Measurements from ENCODE around the gene TTLL7. TPM values are rescaled to one million over a fixed set of nuclear protein-coding genes. Genes with fewer than 3 reads are reported as not detected.

Gene TTLL7
- total RNA-seq, 2 experiments from 2014 or later, result not detected

DNA sequence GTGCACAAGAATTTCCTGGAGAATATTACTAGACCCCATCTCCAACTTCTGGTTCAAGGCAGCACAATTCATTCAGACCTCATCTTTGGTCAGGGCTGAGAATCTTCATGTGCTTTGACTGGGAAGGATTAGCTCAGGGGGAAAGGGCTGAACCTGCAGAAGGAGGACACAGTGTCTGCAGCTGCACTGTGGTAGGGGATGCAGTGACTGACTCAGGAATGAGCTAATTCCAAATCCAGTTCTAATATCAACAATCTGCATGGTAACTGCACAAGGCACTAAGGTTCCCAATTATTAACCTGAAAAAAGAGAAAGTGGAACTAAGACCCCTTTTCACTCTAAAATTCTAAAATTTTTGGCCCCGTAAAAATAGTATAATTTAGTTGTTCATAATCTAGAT is 31.6 kb downstream of the TTLL7 start:
- Histone ChIP-seq H3K4me1 (ENCODE audit: insufficient read depth, low read length) (no peaks in the 10 kb centered on the region), H3K4me3 (ENCODE audit: low read length) (no peak overlapping the region), H3K27me3 (ENCODE audit: control insufficient read depth in 1 of 2, insufficient read depth in 2 of 2, low read length in 2 of 2) (peaks cover 0 to 6% of the 10 kb centered on the region in 2 experiments), H3K9me3 (ENCODE audit: control insufficient read depth in 1 of 2, insufficient read depth in 1 of 2, low read length in 2 of 2) (no peaks in the 10 kb centered on the region), H3K27ac (ENCODE audit: low read depth in 1 of 2, low read length in 2 of 2) (no peak overlapping the region), H3K36me3 (ENCODE audit: insufficient read depth, low read length) (no peaks in the 10 kb centered on the region)
- Mint-ChIP-seq H3K27ac (no peak overlapping the region), H3K36me3 (ENCODE audit: low read depth) (no peaks in the 10 kb centered on the region), H3K4me1 (ENCODE audit: low read depth) (no peaks in the 10 kb centered on the region), H3K9me3 (no peaks in the 10 kb centered on the region), H3K4me3 (no peak overlapping the region), H3K27me3 (peaks cover 17% of the 10 kb centered on the region)
- intact Hi-C loops (cut with DNase I, micrococcal nuclease), result no loop called here
- no peak for DNase-seq
- POLR2A ChIA-PET, result no interaction called here
- CTCF ChIA-PET, result no interaction called here
- TF ChIP-seq, protein P1, sequence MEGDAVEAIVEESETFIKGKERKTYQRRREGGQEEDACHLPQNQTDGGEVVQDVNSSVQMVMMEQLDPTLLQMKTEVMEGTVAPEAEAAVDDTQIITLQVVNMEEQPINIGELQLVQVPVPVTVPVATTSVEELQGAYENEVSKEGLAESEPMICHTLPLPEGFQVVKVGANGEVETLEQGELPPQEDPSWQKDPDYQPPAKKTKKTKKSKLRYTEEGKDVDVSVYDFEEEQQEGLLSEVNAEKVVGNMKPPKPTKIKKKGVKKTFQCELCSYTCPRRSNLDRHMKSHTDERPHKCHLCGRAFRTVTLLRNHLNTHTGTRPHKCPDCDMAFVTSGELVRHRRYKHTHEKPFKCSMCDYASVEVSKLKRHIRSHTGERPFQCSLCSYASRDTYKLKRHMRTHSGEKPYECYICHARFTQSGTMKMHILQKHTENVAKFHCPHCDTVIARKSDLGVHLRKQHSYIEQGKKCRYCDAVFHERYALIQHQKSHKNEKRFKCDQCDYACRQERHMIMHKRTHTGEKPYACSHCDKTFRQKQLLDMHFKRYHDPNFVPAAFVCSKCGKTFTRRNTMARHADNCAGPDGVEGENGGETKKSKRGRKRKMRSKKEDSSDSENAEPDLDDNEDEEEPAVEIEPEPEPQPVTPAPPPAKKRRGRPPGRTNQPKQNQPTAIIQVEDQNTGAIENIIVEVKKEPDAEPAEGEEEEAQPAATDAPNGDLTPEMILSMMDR (IDR thresholded peaks at IDR 0.05), result no peak
- ATAC-seq (ENCODE audit: poor library complexity), result no peak

GRCh38 chr1:83964153-83964552 is 34.8 kb downstream of the TTLL7 start:
- ChIA-PET POLR2A (no interaction called here), CTCF (no interaction called here)
- Mint-ChIP-seq H3K9me3 (no peaks in the 10 kb centered on the region), H3K27me3 (peaks cover 13% of the 10 kb centered on the region), H3K4me3 (no peak overlapping the region), H3K4me1 (ENCODE audit: low read depth) (no peaks in the 10 kb centered on the region), H3K27ac (no peak overlapping the region), H3K36me3 (ENCODE audit: low read depth) (no peaks in the 10 kb centered on the region)
- intact Hi-C loops (cut with DNase I, micrococcal nuclease), result no loop called here
- H3K27ac ChIP-seq (ENCODE audit: low read depth in 1 of 2, low read length in 2 of 2), result no peak overlapping the region
- ATAC-seq (ENCODE audit: poor library complexity) (no peak), DNase-seq (no peak)
- no peaks in the 10 kb centered on the region for H3K4me1 ChIP-seq (ENCODE audit: insufficient read depth, low read length)
- TF ChIP-seq, protein P1 (IDR thresholded peaks at IDR 0.05), result no peak
- H3K9me3 ChIP-seq (ENCODE audit: control insufficient read depth in 1 of 2, insufficient read depth in 1 of 2, low read length in 2 of 2), result no peaks in the 10 kb centered on the region
- peaks cover 0 to 6% of the 10 kb centered on the region in 2 experiments for H3K27me3 ChIP-seq (ENCODE audit: control insufficient read depth in 1 of 2, insufficient read depth in 2 of 2, low read length in 2 of 2)
- H3K4me3 ChIP-seq (ENCODE audit: low read length), result no peak overlapping the region
- H3K36me3 ChIP-seq (ENCODE audit: insufficient read depth, low read length), result no peaks in the 10 kb centered on the region

DNA sequence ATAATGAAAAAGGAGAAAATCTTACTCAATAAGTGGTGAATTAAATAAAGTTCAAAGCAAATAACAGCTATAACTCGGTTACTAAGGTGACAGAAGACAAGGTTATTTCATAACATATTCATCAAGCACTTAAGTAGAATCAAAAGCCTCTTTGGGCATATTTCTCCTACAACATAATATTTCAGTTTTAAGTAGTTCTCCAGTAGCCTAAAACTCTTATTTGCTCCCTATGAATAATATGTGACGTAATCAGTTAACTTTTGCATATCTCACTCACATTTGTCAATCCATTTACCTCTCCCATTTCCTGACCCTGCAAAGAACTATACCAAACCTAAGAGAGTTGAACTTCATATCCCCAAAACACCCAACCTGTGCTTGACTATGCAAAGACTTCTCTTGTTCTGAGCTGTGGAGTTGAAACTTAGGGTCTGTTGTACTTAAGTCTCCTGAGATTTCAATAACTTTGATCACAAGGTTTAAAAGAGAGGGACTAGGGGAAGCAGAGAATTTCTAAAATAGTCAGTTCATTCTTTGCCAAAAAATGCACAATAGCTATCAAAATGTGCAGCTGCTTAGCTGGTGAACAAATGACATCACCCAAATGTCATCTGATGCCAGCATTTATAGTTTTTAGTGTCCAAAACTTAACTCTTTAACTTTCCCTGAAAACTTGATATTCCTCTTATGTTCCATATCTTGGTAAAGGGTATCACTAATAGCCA is 37.2 kb downstream of the TTLL7 start:
- Histone ChIP-seq H3K36me3 (ENCODE audit: insufficient read depth, low read length) (no peaks in the 10 kb centered on the region), H3K4me3 (ENCODE audit: low read length) (no peak overlapping the region), H3K27ac (ENCODE audit: low read depth in 1 of 2, low read length in 2 of 2) (no peak overlapping the region), H3K4me1 (ENCODE audit: insufficient read depth, low read length) (no peaks in the 10 kb centered on the region), H3K9me3 (ENCODE audit: control insufficient read depth in 1 of 2, insufficient read depth in 1 of 2, low read length in 2 of 2) (no peaks in the 10 kb centered on the region), H3K27me3 (ENCODE audit: control insufficient read depth in 1 of 2, insufficient read depth in 2 of 2, low read length in 2 of 2) (peaks cover 0 to 6% of the 10 kb centered on the region in 2 experiments)
- DNase-seq (no peak), ATAC-seq (ENCODE audit: poor library complexity) (no peak)
- Mint-ChIP-seq H3K27me3 (peaks cover 7% of the 10 kb centered on the region), H3K9me3 (no peaks in the 10 kb centered on the region), H3K27ac (no peak overlapping the region), H3K36me3 (ENCODE audit: low read depth) (no peaks in the 10 kb centered on the region), H3K4me3 (no peak overlapping the region), H3K4me1 (ENCODE audit: low read depth) (no peaks in the 10 kb centered on the region)
- POLR2A ChIA-PET, result no interaction called here
- TF ChIP-seq, protein P1 (IDR thresholded peaks at IDR 0.05), result no peak
- CTCF ChIA-PET, result no interaction called here
- intact Hi-C loops (cut with DNase I, micrococcal nuclease), result no loop called here

Measured in CD4-positive, alpha-beta T cell (primary cell).